Heart right ventricle (tissue), 16 donors: ENCODE measurements around the gene CDH8. TPM values are rescaled to one million over a fixed set of nuclear protein-coding genes. Genes with fewer than 3 reads are reported as not detected.

Source experiments
- ATAC-seq, 8 donors: fragments of 200-7000 bp; cut with Tn5 transposase; one replicate each; pipeline ENCODE4 v1.9.1; 2020; ENCODE audit warnings: mild to moderate bottlenecking in 8 of 8, moderate library complexity in 8 of 8, moderate number of reproducible peaks in 1 of 8
- DNase-seq, 2 donors: peaks; one replicate each; pipeline ENCODE4 v3.0.0-alpha.2; 2020
- H3K27ac ChIP-seq, 10 donors: fragments of 200-600 bp; sonication (generic) in 2 of 10; one replicate each; pipeline versions ENCODE4 v1.5.0 to v1.8.0; 2020 to 2022; ENCODE audit warnings: mild to moderate bottlenecking in 3 of 10
- H3K27me3 ChIP-seq, 7 donors: fragments of 200-600 bp; one replicate each; pipeline ENCODE4 v1.8.0; 2021 to 2022; ENCODE audit warnings: mild to moderate bottlenecking in 2 of 7
- H3K36me3 ChIP-seq, 9 donors: fragments of 200-600 bp; sonication (generic) in 1 of 9; one replicate each; pipeline versions ENCODE4 v1.5.0 to v1.8.0; 2020 to 2022; ENCODE audit warnings: mild to moderate bottlenecking in 2 of 9
- H3K4me1 ChIP-seq, 9 donors: fragments of 200-600 bp; sonication (generic) in 1 of 9; one replicate each; pipeline versions ENCODE4 v1.5.0 to v1.8.0; 2020 to 2022; ENCODE audit warnings: mild to moderate bottlenecking in 4 of 9
- H3K4me3 ChIP-seq, 10 donors: fragments of 200-600 bp; sonication (generic) in 2 of 10; one replicate each; pipeline versions ENCODE4 v1.5.0 to v1.8.0; 2020 to 2022; ENCODE audit warnings: mild to moderate bottlenecking in 7 of 10, moderate library complexity in 2 of 10
- H3K9me3 ChIP-seq, 11 donors: fragments of 200-600 bp in 10 of 11; sonication (generic) in 2 of 11; one replicate each; pipeline versions ENCODE4 v1.5.0 to v1.8.0; 2013 to 2022; ENCODE audit warnings: mild to moderate bottlenecking in 2 of 11, control low read depth in 1 of 11, moderate library complexity in 1 of 11
- CTCF ChIP-seq, 9 donors: fragments of 200-600 bp; sonication (generic) in 2 of 9; IDR thresholded peaks; one replicate each; pipeline versions ENCODE4 v1.5.0 to v1.8.0; 2021 to 2022; ENCODE audit warnings: antibody characterized with exemption in 9 of 9, mild to moderate bottlenecking in 5 of 9, moderate library complexity in 1 of 9
- WGBS, 2 donors: extraction: QIAGEN DNeasy Blood & Tissue Kit; methylation state at CpG; one replicate each; pipeline ENCODE4 v1.1.7; 2013; ENCODE audit warnings: inconsistent platforms in 1 of 2; 5-methylcytosine and 5-hydroxymethylcytosine counted together
- intact Hi-C, 10 donors: fragments of 100-400 bp; cut with DNase I; formaldehyde crosslinking; loops; one replicate each; pipeline versions ENCODE4 v1.11.1 to v1.14.2; 2022
- polyA plus RNA-seq, 2 donors: library from polyadenylated mRNA; stranded (reverse); fragments of 200-250 nt; gene quantifications; one replicate each; pipeline ENCODE4 v1.2.3, GENCODE V29; 2013
- total RNA-seq, 10 donors: library from RNA; stranded (reverse); fragmentation: NEBNext Ultra II Directional in 3 of 10; extraction: Animal tissue kit (Norgen Biotek cat#: 25700) in 3 of 10; gene quantifications; one replicate each; pipeline versions ENCODE4 v1.2.1 to v1.2.4, GENCODE V29; 2021 to 2023
- donor health status: Arrhythmogenic right ventricular cardiomyopathy.
- donor health status: ischemic (EF 13 %, LVEDD 7.1; RV severe dilation, severe dysfunction).
- donor health status: healthy with polysubstance abuse.
- donor health status: DM: no; HTN: yes; CAD: no.
- donor health status: DM: no; HTN: no; CAD: no.
- donor health status: ischemic (EF 25% LVEDD 6.9; RV normal size, moderate dysfunction).
- donor health status: ischemic (EF 25% LVEDD 5.7; RV mildly dilated, moderate dysfunction).
- donor health status: healthy.
- donor health status: DM: yes; HTN: yes; CAD: no.
- donor health status: Ischemic cardiomyopathy.
- donor health status: ischemic (EF 35%, LVEDD 5.7; RV mildly dilated, moderate dysfunction).
- donor health status: nonischemic (EF 11% LVEDD 7.7; RV severe dilation, severe dysfunction).
- donor health status: DM: yes; HTN: yes; CAD: no.
- donor health status: PGD.
- donor health status: ischemic (EF 29% LVEDD 5.4; RV normal size, mild dysfunction).
- donor health status: nonischemic (EF 23%, LVEDD 6.1; RV moderate dilation, normal function).

CDH8 gene
- total and polyA plus RNA-seq, 12 donors: 0.19 to 2.0 (median 0.53) TPM; not detected in 5

- DNase-seq (no peak), ATAC-seq (no peak)
- WGBS, 2 donors: 65 to 81% methylated on average over 1 of the region's 1 CpG
- Histone ChIP-seq H3K27me3 (no peaks in the 10 kb centered on the region), H3K9me3 (peaks cover 0 to 8% (median 0%) of the 10 kb centered on the region in 11 donors), H3K27ac (no peak overlapping the region), H3K36me3 (no peaks in the 10 kb centered on the region), H3K4me1 (no peaks in the 10 kb centered on the region), H3K4me3 (no peak overlapping the region)
- TF ChIP-seq CTCF (IDR thresholded peaks at IDR 0.05): no peak
- intact Hi-C loops: no loop called here
These were observed 305.2 kb downstream of the CDH8 start for GRCh38 chr16:61730997-61731396.

- H3K4me1 ChIP-seq: no peaks in the 10 kb centered on the region
- intact Hi-C loops: no loop called here
- H3K9me3 ChIP-seq: no peaks in the 10 kb centered on the region
- 75 to 78% methylated on average over 3 of the region's 3 CpGs for WGBS, 2 donors
- no peak for DNase-seq
- H3K4me3 ChIP-seq: no peak overlapping the region
- H3K36me3 ChIP-seq: no peaks in the 10 kb centered on the region
- no peak overlapping the region for H3K27ac ChIP-seq
- ATAC-seq: no peak
- H3K27me3 ChIP-seq: no peaks in the 10 kb centered on the region
- TF ChIP-seq CTCF (IDR thresholded peaks at IDR 0.05): no peak
These were observed 309.5 kb downstream of the CDH8 start for GRCh38 chr16:61726701-61727100.

GRCh38 chr16:61726125-61726524 lies 310.1 kb downstream of the CDH8 start:
- H3K27me3 ChIP-seq: no peaks in the 10 kb centered on the region

GRCh38 chr16:61721544-61721943 lies 314.7 kb downstream of the CDH8 start:
- Histone ChIP-seq H3K4me3 (no peak overlapping the region), H3K27ac (no peak overlapping the region), H3K4me1 (no peaks in the 10 kb centered on the region), H3K36me3 (no peaks in the 10 kb centered on the region), H3K27me3 (no peaks in the 10 kb centered on the region), H3K9me3 (no peaks in the 10 kb centered on the region)
- no peak for TF ChIP-seq CTCF (IDR thresholded peaks at IDR 0.05)
- no peak for ATAC-seq
- DNase-seq: no peak
- 78 to 84% methylated on average over 3 of the region's 3 CpGs for WGBS, 2 donors
- intact Hi-C loops: no loop called here

More at GRCh38 chr16:61726125-61726524, 310.1 kb downstream of the CDH8 start:
- Histone ChIP-seq H3K4me1 (no peaks in the 10 kb centered on the region), H3K27ac (no peak overlapping the region), H3K36me3 (no peaks in the 10 kb centered on the region), H3K9me3 (no peaks in the 10 kb centered on the region), H3K4me3 (no peak overlapping the region)
- DNase-seq (no peak), ATAC-seq (no peak)
- intact Hi-C loops: no loop called here
- no peak for TF ChIP-seq CTCF (IDR thresholded peaks at IDR 0.05)

GRCh38 chr16:61715393-61715792 lies 320.8 kb downstream of the CDH8 start:
- ATAC-seq (no peak), DNase-seq (no peak)
- intact Hi-C loops: no loop called here
- Histone ChIP-seq H3K27me3 (no peaks in the 10 kb centered on the region), H3K4me3 (no peak overlapping the region), H3K36me3 (no peaks in the 10 kb centered on the region), H3K9me3 (no peaks in the 10 kb centered on the region), H3K27ac (no peak overlapping the region), H3K4me1 (no peaks in the 10 kb centered on the region)
- TF ChIP-seq CTCF (IDR thresholded peaks at IDR 0.05): no peak
